ENCODE measurements around the gene SGSM2. TPM values are rescaled to one million over a fixed set of nuclear protein-coding genes. Genes with fewer than 3 reads are reported as not detected.

SGSM2 gene
- total RNA-seq, 2 experiments from 2014 or later = 31.8 to 37.7 TPM

DNA sequence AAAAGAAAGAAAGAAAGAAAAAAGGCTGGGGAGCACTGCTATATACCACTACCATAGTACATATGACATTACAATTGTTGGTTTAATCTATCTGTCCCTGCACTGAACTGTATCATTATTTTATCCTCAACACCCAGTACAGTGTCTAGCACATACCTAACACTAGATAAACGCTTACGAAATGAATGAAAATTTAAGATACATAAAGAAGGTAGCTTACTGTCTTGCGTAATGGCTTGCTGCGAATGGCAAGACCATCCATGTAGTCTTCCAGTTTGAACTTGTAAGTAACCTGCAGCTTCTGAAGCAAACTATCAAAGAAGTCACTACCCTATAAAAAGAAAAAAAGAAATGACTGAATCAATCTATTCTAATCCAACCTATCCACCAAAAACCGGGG, 40.3 kb upstream of the SGSM2 start:
- CTCF ChIA-PET = interaction anchor here (0.7 to 2.2 kb wide), 4 partner anchors 14 to 243 kb away, joined by 3 to 9 read pairs (median 6); partner anchors contain the start of gene HIC1
- peaks cover 51% of the 10 kb centered on the region for H3K4me1 Mint-ChIP-seq (ENCODE audit: low read depth)
- peaks cover 55% of the 10 kb centered on the region for H3K36me3 Mint-ChIP-seq (ENCODE audit: low read depth)
- DNase-seq (no peak), ATAC-seq (no peak)
- no peaks in the 10 kb centered on the region for H3K27me3 Mint-ChIP-seq
- POLR2A ChIA-PET = interaction anchor here (1.4 to 2.1 kb wide), 2 partner anchors 14 to 34 kb away, joined by 4 to 6 read pairs; no protein-coding TSS in a partner anchor
- no peak overlapping the region for H3K27ac Mint-ChIP-seq
- H3K9me3 Mint-ChIP-seq = no peaks in the 10 kb centered on the region
- no peak overlapping the region for H3K4me3 Mint-ChIP-seq
- intact Hi-C loops (cut with micrococcal nuclease) = no loop called here
- TF ChIP-seq, protein P1, sequence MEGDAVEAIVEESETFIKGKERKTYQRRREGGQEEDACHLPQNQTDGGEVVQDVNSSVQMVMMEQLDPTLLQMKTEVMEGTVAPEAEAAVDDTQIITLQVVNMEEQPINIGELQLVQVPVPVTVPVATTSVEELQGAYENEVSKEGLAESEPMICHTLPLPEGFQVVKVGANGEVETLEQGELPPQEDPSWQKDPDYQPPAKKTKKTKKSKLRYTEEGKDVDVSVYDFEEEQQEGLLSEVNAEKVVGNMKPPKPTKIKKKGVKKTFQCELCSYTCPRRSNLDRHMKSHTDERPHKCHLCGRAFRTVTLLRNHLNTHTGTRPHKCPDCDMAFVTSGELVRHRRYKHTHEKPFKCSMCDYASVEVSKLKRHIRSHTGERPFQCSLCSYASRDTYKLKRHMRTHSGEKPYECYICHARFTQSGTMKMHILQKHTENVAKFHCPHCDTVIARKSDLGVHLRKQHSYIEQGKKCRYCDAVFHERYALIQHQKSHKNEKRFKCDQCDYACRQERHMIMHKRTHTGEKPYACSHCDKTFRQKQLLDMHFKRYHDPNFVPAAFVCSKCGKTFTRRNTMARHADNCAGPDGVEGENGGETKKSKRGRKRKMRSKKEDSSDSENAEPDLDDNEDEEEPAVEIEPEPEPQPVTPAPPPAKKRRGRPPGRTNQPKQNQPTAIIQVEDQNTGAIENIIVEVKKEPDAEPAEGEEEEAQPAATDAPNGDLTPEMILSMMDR (IDR thresholded peaks at IDR 0.05) = no peak

DNA sequence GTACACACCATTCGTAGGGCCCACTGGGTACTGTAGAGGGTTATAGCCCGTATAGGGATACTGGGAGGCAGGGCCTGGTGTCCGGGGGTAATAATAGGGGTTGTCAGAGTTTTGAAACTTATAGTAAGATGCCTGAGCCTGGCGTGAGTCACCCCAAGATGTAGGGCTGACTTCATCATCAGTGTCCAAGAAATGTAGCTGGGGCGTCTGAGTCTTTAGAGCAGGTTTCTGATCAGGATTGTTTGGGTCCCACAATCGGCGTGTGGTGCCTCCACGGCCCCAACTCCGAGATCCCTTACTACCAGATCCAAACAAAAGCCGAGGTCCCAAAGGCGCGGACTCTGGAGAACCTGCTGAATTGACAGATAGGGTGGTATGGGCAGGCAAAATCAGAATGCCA, 38.2 kb upstream of the SGSM2 start:
- ChIA-PET CTCF (no interaction called here), POLR2A (no interaction called here)
- TF ChIP-seq, protein P1 (IDR thresholded peaks at IDR 0.05) = no peak
- H3K27ac Mint-ChIP-seq = no peak overlapping the region
- DNase-seq (no peak), ATAC-seq (no peak)
- peaks cover 46% of the 10 kb centered on the region for H3K36me3 Mint-ChIP-seq (ENCODE audit: low read depth)
- no peaks in the 10 kb centered on the region for H3K27me3 Mint-ChIP-seq
- intact Hi-C loops (cut with micrococcal nuclease) = no loop called here
- H3K4me1 Mint-ChIP-seq (ENCODE audit: low read depth) = peaks cover 46% of the 10 kb centered on the region
- H3K4me3 Mint-ChIP-seq = no peak overlapping the region
- H3K9me3 Mint-ChIP-seq = no peaks in the 10 kb centered on the region

DNA sequence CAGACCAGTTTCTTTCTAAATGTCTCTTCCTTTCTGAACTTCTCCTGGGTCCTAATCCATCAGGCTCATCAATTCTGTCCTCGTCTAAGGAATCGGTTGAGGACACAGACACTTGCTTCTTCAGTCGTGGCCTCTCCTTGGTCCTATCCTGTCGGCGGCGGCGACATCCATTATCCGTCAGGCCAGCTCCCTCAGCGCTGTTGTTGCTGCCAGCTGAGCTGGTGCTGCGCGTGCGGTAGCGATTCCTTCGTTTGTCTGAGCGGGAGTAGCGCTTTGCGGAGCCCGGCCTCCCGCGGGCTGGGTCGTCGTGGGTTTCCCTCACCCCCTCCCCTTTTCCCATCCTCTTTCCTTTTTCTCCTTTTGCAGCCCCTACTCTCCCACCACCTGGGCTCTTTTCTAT, 37.5 kb upstream of the SGSM2 start:
- Mint-ChIP-seq H3K4me1 (ENCODE audit: low read depth) (peaks cover 43% of the 10 kb centered on the region), H3K36me3 (ENCODE audit: low read depth) (peaks cover 42% of the 10 kb centered on the region), H3K27ac (no peak overlapping the region), H3K9me3 (no peaks in the 10 kb centered on the region), H3K4me3 (no peak overlapping the region), H3K27me3 (no peaks in the 10 kb centered on the region)
- ChIA-PET CTCF (no interaction called here), POLR2A (no interaction called here)
- ATAC-seq (no peak), DNase-seq (no peak)
- intact Hi-C loops (cut with micrococcal nuclease) = no loop called here
- TF ChIP-seq, protein P1 (IDR thresholded peaks at IDR 0.05) = no peak

DNA sequence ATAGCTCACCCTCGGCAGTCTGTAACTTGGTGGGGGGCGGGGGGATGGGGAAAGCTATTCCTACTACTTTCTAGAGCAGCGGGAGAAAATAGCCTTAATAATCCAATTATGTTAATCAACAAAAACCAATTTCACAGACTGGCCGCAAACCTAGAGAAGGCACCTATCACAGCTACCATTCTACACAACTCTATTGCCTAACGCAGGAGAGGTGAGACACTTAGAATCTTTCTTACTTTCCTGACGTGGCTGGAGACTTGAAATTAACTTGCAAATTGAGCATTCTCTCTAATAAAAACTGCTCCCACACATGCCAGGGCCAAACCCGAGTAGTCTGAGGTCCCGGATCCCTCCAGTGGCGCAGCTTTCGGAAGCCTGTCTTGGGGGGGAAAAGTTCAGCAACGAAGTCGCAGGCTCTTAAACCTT, 34.5 kb upstream of the SGSM2 start:
- DNase-seq (no peak), ATAC-seq (no peak)
- ChIA-PET CTCF (interaction anchor here (1.0 to 2.5 kb wide), 6 partner anchors 13 to 248 kb away, joined by 3 to 11 read pairs (median 4); partner anchors contain the start of genes HIC1, SGSM2 and TSR1), POLR2A (interaction anchor here (0.7 to 1.7 kb wide), 16 partner anchors 7 to 251 kb away, joined by 3 to 8 read pairs (median 3); partner anchors contain the start of genes HIC1, SGSM2 and TSR1)
- peaks cover 27% of the 10 kb centered on the region for H3K36me3 Mint-ChIP-seq (ENCODE audit: low read depth)
- H3K9me3 Mint-ChIP-seq = no peaks in the 10 kb centered on the region
- peaks cover 38% of the 10 kb centered on the region for H3K4me1 Mint-ChIP-seq (ENCODE audit: low read depth)
- intact Hi-C loops (cut with micrococcal nuclease) = no loop called here
- H3K27ac Mint-ChIP-seq = peak overlapping the region; percentile 83
- no peaks in the 10 kb centered on the region for H3K27me3 Mint-ChIP-seq
- TF ChIP-seq, protein P1 (IDR thresholded peaks at IDR 0.05) = no peak
- H3K4me3 Mint-ChIP-seq = peak overlapping the region; percentile 92
